COLO829 (cell line): Measurements from ENCODE around the gene LIPC.

ENCODE experiments used
- DNase-seq: peaks from one replicate; pipeline ENCODE4 v3.0.0; 2012; ENCODE audit warnings: low spot score

The LIPC gene

DNA sequence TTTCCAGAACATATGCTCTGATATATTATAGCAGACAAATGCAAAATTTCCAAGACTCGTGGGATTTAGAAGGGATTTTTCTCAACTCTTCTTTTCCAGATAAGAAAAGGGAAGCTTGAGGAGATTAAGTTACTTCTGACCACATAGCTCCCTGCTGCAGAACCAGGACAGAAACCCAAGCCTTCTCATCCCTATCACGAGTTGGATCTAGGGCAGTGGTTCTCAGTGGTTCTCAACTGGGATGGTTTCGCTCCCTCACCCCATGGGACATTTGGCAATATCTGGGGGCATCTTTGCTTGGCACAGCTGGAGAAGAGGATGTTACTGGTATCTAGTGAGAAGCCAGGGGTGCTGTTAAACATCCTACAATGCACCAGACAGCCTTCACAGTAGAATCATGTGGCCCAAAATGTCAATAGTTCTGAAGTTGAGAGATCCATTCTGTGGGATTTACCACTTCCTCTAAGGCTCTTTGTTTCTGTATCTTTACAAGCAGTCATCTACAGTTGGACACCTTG is 64.2 kb downstream of the LIPC start:
- no peak for DNase-seq

GRCh38 chr15:58497046-58497785 is 65.4 kb downstream of the LIPC start:
- DNase-seq = no peak

- no peak for DNase-seq
Observed at GRCh38 chr15:58498821-58499580, 67.2 kb downstream of the LIPC start.

DNA sequence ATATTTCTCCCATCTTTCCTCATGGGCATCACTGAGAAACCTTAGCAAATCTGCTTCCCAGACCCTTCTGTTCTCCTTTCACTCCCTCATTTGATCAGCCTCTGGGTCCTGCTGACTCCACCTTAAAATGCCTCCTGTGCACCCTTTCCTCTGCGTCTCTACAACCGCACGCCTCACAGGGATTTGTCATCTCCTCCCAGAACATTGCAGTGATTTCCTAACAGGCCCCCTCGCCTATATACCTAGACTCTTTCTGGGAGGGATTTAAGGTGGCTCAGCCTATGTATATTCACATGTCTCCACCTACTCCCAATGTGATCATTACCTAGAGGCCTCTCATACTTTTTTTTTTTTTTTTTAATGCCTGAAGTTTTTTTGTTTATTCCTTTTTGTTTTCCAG is 69.2 kb downstream of the LIPC start:
- DNase-seq = no peak

GRCh38 chr15:58501636-58502188 is 69.9 kb downstream of the LIPC start:
- DNase-seq = no peak

GRCh38 chr15:58503139-58504027 is 71.6 kb downstream of the LIPC start:
- no peak for DNase-seq

DNA sequence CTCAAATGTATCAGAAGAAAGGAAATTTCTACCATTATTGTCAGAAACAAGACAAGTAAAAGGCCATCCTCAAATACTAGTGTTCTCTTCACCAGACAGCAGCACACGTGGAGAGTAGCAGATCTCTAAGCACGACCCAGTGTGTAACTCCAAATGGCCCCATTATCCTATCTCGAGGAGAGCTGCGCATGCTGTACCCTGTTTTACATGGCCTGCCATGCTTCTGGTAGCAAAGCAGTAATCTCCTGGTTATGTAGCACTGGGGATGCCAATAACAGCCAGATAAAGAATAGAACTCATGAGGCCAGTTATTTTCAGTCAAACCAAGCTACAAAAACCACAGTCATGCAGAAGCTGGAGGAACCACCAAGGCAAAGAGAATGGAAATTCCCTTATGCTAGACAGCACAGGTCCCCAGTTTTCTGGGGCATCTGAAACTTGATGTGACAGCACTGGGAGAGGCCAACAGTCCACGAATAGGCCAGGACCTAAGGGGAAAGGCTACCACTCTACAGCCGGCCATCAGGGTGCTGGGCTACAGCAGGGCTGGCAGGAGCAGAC is 73.0 kb downstream of the LIPC start:
- DNase-seq = no peak

GRCh38 chr15:58505581-58505980 is 73.8 kb downstream of the LIPC start:
- no peak for DNase-seq

- DNase-seq = no peak
Observed at GRCh38 chr15:58506064-58506490, 74.3 kb downstream of the LIPC start.

- DNase-seq = no peak
Observed at GRCh38 chr15:58506783-58507668, 75.2 kb downstream of the LIPC start.

DNA sequence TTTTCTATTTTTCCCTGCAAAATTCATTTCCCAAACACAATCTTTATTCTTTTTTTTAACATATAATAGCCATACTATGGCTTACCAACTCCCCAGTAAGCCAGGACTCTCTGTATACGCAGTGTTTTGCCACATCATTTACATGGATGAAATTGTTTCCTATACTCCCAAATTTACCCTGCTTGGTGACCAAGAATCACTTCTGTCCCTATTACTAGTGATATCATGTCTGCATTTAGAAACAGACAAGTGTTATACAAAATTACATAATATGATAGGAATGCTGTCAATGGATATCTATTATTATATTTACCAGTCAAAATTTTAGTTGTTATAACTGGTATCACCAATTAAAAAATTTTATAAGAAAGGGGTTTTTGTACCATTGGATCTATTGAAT is 77.8 kb downstream of the LIPC start:
- no peak for DNase-seq

DNA sequence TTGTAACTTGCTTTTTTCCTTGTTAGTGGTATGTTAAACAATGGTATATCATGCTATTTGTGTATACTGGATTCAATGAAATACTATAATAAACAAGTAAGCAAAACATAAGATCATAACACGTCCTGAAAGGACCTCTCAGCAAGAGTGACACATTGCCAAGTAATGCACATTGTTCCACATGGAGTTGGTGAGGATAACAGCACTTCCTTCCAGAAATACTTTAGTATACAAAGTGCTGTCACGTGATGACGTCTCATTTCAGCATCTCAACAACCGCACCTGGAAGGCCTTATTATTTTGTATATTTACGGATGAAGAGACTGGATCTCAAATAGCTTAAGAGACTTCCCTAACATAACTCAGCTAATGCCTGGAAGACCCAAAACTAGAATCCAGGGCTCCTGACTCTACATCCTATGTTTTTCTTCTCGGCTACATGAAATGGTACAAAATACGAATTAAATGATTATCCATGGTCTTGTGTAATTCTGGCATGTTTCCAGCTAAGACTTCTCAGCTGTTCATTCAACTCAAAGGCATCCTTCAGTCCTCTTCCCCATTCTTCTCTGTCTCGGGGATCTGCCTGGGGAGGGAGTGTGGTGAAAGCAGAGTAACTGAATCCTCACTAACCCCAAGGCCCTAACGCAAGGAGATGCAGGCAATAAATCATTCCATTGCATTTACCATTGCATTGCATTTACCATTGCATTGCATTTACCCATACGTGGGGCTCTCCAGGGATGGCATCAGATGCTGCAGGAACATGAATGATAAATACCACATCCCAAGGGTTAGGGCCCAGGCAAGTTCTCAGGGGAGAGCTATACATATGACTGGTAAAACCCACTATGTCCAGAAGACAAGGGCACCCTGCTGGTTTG is 79.2 kb downstream of the LIPC start:
- no peak for DNase-seq

DNA sequence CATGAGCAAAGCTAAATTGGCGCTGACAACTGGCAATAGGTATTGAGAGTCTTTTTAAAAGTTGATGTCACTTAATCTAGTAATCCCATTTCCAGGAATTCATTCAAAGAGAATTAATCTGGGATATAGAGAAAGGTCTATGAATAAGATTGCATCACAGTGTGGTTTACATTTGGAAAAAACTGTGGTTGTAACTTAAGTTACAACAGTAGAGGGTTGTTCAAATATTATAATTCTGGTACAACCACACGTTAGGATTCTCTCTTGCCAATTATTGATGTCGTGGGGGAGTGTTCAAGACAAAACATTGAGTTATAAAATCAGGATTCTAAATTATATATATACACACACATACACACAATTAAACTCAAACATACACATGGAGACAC is 79.8 kb downstream of the LIPC start:
- DNase-seq = no peak

DNA sequence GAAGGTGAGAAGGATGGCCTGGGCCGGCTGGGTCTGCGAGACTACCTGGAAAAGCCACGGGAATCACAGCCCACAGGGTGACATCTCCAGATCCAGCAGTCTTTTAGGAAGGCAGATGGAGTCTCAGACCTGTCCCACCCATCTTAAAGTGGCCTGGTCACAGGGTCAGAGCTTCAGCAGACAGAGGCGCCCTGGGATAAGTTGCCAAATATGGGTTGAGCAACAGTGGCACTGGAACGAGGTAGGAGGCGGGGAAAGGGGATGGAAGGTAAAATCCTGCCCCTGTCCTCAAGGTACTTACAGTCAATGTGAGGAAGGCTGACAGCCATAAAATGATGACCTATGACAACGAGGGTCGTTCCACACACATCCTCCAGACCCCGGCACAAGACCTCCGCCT is 80.7 kb downstream of the LIPC start:
- DNase-seq = no peak

- no peak for DNase-seq
Observed at GRCh38 chr15:58513008-58513407, 81.2 kb downstream of the LIPC start.

GRCh38 chr15:58513726-58514336 is 82.0 kb downstream of the LIPC start:
- DNase-seq = no peak

DNA sequence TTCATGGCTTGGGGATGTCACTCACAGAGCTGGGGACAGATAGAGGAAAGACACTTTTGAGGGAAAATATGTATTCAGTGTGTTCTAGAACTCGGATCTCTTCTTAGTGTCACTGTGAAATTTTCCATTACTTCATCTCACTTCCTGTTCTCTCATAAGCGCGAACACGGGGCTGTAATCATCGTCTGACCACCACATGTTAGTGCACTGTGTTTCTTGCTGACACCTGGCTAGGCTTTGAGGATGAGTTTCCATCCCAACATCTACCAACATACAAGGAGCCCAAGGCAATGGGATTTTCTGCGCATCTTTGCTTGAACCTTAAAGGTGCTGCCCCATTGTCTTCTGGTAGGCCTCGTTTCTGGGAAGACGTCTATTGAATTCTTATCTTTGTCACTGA is 84.0 kb downstream of the LIPC start:
- no peak for DNase-seq

DNA sequence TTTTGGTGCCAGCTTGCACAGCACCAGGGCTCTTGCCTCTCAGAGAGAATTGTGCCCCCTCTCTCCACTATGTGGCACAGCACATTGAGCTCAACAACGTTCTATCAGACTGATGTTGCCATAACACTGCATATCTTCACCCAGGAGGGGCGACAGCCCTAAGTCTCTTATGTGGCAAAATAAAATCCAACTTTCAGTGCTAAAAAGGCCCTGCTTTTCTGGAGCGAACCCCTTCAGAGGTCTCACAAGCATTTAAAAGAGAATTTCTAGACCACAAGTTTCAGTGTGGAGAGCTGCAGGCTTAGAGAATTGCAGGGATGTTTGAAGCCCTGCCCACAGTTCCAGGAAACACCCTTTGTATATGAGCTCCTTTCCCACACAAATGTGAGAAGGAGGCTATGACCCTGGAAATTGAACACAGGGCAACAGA is 85.5 kb downstream of the LIPC start:
- no peak for DNase-seq
